Measurements from ENCODE around the gene PACSIN1.

PACSIN1 gene

DNA sequence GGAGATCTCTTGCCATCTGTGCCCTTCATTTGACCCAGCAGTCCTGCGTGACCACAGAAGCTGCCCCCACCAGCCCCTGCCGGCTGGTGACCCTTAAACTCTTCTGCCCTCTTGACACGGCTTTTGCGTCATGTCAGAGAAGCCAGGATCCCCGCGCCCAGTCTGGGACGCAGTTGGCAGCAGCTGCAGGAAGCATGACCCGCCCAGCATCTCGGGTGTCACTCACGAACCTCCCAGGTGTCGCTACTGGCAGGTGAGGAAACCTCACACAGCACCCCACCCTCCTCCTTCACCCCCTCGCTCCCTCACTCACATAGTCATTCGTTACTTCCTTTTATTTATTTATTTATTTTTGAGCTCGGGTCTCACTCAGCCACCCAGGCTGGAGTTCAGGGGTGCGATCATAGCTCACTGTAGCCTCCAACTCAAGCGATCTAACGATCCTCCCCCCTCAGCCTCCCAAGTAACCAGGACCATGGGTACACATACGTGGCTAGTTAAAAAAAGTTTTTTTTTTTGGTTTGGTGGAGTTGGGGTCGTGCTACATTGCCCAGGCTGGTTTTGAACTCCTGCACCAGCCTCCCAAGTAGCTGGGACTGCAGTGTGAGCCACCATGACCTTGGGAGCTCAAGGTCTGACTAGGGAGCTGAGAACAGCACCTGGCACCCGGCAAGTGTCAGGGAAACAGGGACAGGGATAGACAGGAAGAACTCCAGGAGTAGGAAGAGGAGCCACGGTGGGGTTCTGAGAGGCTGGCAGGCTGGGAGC lies 104.4 kb downstream of the PACSIN1 start:
- no peaks in the 10 kb centered on the region for H3K4me1 ChIP-seq
- no peaks in the 10 kb centered on the region for H3K9me3 ChIP-seq (replicated peaks in 1 of 11)
- TF ChIP-seq Cebpa-rat (IDR thresholded peaks at IDR 0.05) = no peak
- H3K27me3 ChIP-seq = no peaks in the 10 kb centered on the region; a peak in 1 of 22 replicates
- H3K9ac ChIP-seq = no peak overlapping the region
- H3K4me3 ChIP-seq = no peak overlapping the region
- H3K27ac ChIP-seq = no peak overlapping the region
- H4K20me1 ChIP-seq = peaks cover 0 to 20% (median 0%) of the 10 kb centered on the region in 11 experiments; a peak in 5 of 22 replicates
- H3K36me3 ChIP-seq = no peaks in the 10 kb centered on the region
- H3K4me2 ChIP-seq = no peak overlapping the region

DNA sequence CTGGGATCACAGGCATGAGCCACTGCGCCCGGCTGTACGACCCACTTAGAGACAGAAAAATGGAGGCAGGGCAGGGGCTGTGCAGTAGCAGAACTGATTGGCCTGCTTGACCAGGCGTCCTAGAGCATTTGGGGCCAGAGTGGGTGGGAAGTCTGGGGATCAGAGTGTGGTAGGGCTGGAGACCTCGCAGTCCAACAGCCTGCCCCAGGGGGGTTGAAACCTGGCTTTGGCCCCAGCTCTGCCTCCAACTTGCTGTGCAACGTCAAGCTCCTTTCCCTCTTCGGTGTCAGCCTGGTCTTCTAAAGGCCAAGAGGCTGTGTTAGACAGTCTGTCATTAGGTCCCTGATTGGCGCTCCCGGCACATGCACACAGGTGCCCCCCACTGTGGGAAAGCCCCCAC lies 105.5 kb downstream of the PACSIN1 start:
- Histone ChIP-seq H3K27me3 (no peaks in the 10 kb centered on the region; a peak in 1 of 22 replicates), H4K20me1 (peaks cover 0 to 25% (median 0%) of the 10 kb centered on the region in 11 experiments; a peak in 5 of 22 replicates), H3K9ac (no peak overlapping the region), H3K4me2 (no peak overlapping the region), H3K9me3 (replicated peaks in 1 of 11) (no peaks in the 10 kb centered on the region), H3K36me3 (no peaks in the 10 kb centered on the region), H3K4me1 (peaks cover 0 to 4% (median 2%) of the 10 kb centered on the region in 10 experiments; a peak in 12 of 20 replicates), H3K27ac (no peak overlapping the region), H3K4me3 (no peak overlapping the region)
- no peak for TF ChIP-seq Cebpa-rat (IDR thresholded peaks at IDR 0.05)

DNA sequence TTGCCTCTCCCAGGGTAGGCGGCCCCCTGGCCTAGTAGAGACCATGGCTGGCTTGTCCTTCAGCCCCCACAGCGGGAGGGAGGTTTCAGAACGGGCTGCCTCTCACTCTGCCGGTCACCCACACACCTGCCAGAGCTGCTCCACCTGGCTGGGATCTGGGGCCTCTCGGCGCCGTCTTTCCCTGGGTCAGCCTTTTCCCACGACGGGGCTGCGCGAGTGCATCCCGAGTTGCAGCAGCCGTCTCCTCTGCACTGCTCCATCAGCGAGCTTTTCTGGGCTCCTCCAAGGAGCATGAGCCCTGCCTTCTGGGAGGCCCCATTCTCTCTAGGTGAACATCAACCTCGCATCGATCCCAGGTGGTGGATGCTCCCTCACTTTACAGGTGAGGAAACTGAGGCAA lies 106.1 kb downstream of the PACSIN1 start:
- H3K9ac ChIP-seq = no peak overlapping the region
- no peak for TF ChIP-seq Cebpa-rat (IDR thresholded peaks at IDR 0.05)
- H3K27ac ChIP-seq = no peak overlapping the region
- H3K4me2 ChIP-seq = no peak overlapping the region
- H3K36me3 ChIP-seq = no peaks in the 10 kb centered on the region
- peaks cover 0 to 10% (median 8%) of the 10 kb centered on the region in 10 experiments; a peak in 14 of 20 replicates for H3K4me1 ChIP-seq
- H4K20me1 ChIP-seq = peaks cover 0 to 28% (median 0%) of the 10 kb centered on the region in 11 experiments; a peak in 5 of 22 replicates
- no peaks in the 10 kb centered on the region; a peak in 1 of 22 replicates for H3K27me3 ChIP-seq
- no peaks in the 10 kb centered on the region for H3K9me3 ChIP-seq (replicated peaks in 1 of 11)
- no peak overlapping the region for H3K4me3 ChIP-seq

DNA sequence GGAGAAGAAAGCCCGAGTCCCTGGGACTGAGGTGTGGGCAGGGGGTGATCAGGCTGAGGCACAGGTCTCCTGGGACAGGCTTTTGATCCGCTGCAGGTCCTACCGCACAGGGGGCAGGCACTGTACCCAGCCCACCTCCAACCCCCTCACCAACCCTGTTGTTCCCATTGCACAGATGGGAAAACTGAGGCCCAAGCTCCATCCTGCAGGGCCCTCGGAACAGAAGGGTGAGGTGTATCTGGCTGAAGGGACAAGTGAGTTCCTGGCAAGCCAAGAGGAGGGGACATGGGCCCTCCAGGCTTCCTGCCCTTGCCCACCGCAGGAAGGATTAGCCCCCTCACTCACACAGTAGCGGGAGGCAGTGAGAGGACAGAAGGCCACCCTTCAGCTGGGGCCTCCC lies 106.7 kb downstream of the PACSIN1 start:
- H3K27ac ChIP-seq = no peak overlapping the region
- no peaks in the 10 kb centered on the region; a peak in 1 of 22 replicates for H3K27me3 ChIP-seq
- no peaks in the 10 kb centered on the region for H3K36me3 ChIP-seq
- no peak for TF ChIP-seq Cebpa-rat (IDR thresholded peaks at IDR 0.05)
- no peak overlapping the region for H3K4me2 ChIP-seq
- H3K9ac ChIP-seq = no peak overlapping the region
- peaks cover 0 to 15% (median 14%) of the 10 kb centered on the region in 10 experiments; a peak in 15 of 20 replicates for H3K4me1 ChIP-seq
- H3K4me3 ChIP-seq = no peak overlapping the region
- H3K9me3 ChIP-seq (replicated peaks in 1 of 11) = no peaks in the 10 kb centered on the region
- H4K20me1 ChIP-seq = peaks cover 0 to 29% (median 0%) of the 10 kb centered on the region in 11 experiments; a peak in 5 of 22 replicates

DNA sequence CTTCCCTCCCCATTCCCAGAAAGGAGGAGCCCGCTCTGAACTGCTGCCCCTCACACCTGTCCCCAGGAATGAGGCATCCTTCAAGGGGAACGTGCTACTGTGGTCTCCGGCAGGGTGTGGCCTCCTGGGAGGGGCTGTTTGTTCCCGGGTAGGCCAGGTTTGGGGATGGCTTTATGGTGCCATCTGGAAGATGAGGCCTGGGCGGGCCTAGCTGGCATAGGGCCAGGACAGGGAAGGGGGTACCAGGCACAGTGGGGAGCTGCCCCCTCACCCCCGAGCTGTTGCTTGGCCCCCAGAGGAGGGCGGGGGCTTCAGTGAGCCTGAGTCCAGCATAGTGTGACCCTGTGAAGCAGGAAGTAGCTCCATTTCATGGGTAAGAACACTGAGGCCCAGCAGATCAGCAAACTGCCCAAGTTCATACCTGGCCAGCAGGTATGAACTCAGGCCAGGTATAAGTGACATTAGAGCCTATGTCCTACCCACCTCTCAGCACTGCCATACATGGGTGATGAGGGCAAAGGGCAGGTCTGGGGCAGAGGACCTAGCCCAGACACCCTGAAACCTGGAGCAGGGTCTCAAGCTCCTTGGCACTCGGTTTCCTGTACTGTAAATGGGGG lies 107.8 kb downstream of the PACSIN1 start:
- H4K20me1 ChIP-seq = peaks cover 0 to 29% (median 0%) of the 10 kb centered on the region in 11 experiments; a peak in 5 of 22 replicates
- H3K27ac ChIP-seq = no peak overlapping the region
- H3K9me3 ChIP-seq (replicated peaks in 1 of 11) = no peaks in the 10 kb centered on the region
- peaks cover 0 to 20% (median 18%) of the 10 kb centered on the region in 10 experiments; a peak in 15 of 20 replicates for H3K4me1 ChIP-seq
- no peak overlapping the region for H3K4me3 ChIP-seq
- H3K27me3 ChIP-seq = no peaks in the 10 kb centered on the region; a peak in 1 of 22 replicates
- H3K36me3 ChIP-seq = no peaks in the 10 kb centered on the region
- H3K4me2 ChIP-seq = no peak overlapping the region
- H3K9ac ChIP-seq = no peak overlapping the region
- TF ChIP-seq Cebpa-rat (IDR thresholded peaks at IDR 0.05) = no peak

DNA sequence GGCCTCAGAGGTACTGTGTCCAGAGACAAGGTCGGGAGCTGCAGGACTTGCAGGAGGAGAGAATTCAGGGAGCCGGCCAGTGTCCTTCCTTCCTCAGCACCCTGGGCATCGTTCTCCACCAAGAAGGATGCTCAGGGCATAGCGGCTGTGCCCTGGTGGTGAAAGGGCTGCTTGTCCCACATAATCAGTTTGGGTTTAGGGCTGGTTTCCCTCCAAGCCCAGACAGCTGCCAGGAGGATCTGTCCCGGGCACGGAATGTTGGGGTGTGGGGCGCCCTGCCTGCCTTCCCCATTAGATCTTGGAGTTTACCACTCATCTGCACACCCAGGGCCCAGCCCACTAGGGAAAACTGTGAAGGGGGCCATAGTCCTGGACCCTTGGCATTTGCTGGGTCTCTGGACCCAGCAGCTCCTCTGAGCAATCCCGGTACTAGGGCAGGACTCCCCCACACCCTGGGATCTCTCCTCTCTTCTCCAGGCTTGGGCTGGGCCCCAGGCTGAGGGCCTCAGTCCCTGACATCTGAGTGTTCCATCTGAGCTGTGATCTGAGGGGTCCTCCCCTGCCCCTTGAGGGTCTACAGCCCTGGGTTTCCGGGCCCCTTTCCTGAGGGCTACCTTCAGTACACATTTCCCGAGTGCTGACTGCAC lies 108.9 kb downstream of the PACSIN1 start:
- H3K9ac ChIP-seq = no peak overlapping the region
- H3K4me2 ChIP-seq = no peak overlapping the region
- no peaks in the 10 kb centered on the region; a peak in 1 of 22 replicates for H3K27me3 ChIP-seq
- H3K36me3 ChIP-seq = no peaks in the 10 kb centered on the region
- no peak overlapping the region for H3K4me3 ChIP-seq
- H3K4me1 ChIP-seq = peaks cover 0 to 20% (median 18%) of the 10 kb centered on the region in 10 experiments; a peak in 15 of 20 replicates
- H3K9me3 ChIP-seq (replicated peaks in 1 of 11) = no peaks in the 10 kb centered on the region
- TF ChIP-seq Cebpa-rat (IDR thresholded peaks at IDR 0.05) = no peak
- H4K20me1 ChIP-seq = peaks cover 0 to 30% (median 0%) of the 10 kb centered on the region in 11 experiments; a peak in 5 of 22 replicates
- no peak overlapping the region for H3K27ac ChIP-seq

DNA sequence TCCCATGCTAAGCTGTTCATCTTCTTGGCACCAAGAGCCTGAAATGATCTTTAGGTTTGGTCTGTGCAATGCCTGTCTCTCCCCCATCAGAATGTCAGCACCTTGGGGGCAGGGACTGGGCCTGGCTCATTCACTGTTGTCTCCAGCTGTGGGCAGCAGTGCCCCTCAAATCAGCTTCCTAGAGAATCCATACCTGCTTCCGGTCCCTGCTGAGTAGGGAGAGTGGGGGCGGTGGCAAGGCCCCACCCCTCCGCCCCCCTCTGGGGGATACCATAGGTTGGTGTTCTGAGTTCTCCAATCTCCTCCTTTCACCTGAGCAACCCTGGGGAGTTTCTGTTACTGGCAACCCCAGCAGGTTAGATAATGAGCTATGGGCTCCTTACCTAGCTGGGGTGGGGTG lies 109.5 kb downstream of the PACSIN1 start:
- Histone ChIP-seq H3K27me3 (no peaks in the 10 kb centered on the region; a peak in 1 of 22 replicates), H3K4me2 (no peak overlapping the region), H3K4me1 (peaks cover 0 to 20% (median 18%) of the 10 kb centered on the region in 10 experiments; a peak in 15 of 20 replicates), H3K27ac (no peak overlapping the region), H3K9ac (no peak overlapping the region), H3K4me3 (no peak overlapping the region), H3K9me3 (replicated peaks in 1 of 11) (no peaks in the 10 kb centered on the region), H4K20me1 (peaks cover 0 to 36% (median 0%) of the 10 kb centered on the region in 11 experiments; a peak in 6 of 22 replicates), H3K36me3 (0 out of 22 replicates have a peak, but pooled peaks cover 0 to 3% (median 0%) of the 10 kb centered on the region in 11 experiments)
- no peak for TF ChIP-seq Cebpa-rat (IDR thresholded peaks at IDR 0.05)

DNA sequence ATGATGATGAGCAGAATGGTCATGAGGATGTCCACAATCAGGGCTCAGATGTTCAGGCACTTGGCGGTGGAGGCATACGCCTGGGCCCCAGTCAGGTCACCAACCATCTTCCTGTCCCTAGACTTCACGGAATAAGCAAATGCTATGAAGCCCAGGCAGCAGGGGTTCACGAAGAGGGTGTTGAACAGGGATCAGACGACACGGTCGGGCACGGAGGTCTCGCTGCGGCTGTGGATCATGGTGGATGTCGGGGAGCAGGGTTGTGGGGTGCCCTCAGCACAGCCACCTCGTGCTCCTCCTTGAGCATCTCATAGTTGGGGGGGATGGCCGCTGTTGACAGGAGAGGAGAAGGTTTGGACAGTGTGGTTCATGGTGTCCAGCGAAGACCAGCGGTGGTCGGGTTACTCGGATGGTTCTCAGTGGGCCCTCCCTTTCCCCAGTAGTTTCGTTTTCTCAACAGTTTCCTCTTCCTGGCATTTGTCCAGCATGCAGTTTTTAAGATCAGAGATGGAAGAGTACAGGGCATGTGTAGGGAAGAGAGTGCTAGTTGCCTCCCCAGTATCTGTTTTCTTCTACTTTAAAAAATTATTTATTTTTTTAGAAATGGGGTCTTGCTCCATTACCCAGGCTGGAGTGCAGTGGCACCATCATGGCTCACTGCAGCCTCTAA lies 110.5 kb downstream of the PACSIN1 start:
- Histone ChIP-seq H3K9me3 (replicated peaks in 1 of 11) (no peaks in the 10 kb centered on the region), H3K27me3 (no peaks in the 10 kb centered on the region)
- TF ChIP-seq Cebpa-rat (IDR thresholded peaks at IDR 0.05) = no peak

More for the DNA sequence above, 110.5 kb downstream of the PACSIN1 start:
- peak overlapping the region in 9 of 11 experiments; percentile 6 to 38 (median 22); a peak in 13 of 22 replicates for H3K4me2 ChIP-seq
- 0 out of 22 replicates have a peak, but pooled peaks cover 0 to 5% (median 0%) of the 10 kb centered on the region in 11 experiments for H3K36me3 ChIP-seq
- peaks cover 0 to 20% (median 18%) of the 10 kb centered on the region in 10 experiments; a peak in 15 of 20 replicates for H3K4me1 ChIP-seq
- H3K9ac ChIP-seq = no peak overlapping the region
- H4K20me1 ChIP-seq = peaks cover 0 to 45% (median 4%) of the 10 kb centered on the region in 11 experiments; a peak in 8 of 22 replicates
- no peak overlapping the region for H3K4me3 ChIP-seq
- H3K27ac ChIP-seq = no peak overlapping the region

Measured in BLaER1 treated with 17β-estradiol and CSF1 and Interleukin-3, amounts not matched to agents 10 nM and 100 nM (cell line).